OCI-LY3 (cell line): ENCODE results near the gene LAMC1.

ENCODE experiments used
- H2AFZ ChIP-seq: fragments of 200-600, 300-600 bp; shearing (Covaris generic); 2 replicates; pipeline ENCODE4 v1.6.0; 2014; ENCODE audit warnings: antibody characterized with exemption, low read depth, low read length
- H3K27ac ChIP-seq: fragments of 200-600, 300-600 bp; sonication (generic); 2 replicates; pipeline ENCODE4 v1.5.1; 2014; ENCODE audit warnings: mild to moderate bottlenecking, low read length, moderate library complexity, mixed read lengths
- H3K27me3 ChIP-seq: fragments of 200-600, 300-600 bp; sonication (generic); 2 replicates; pipeline ENCODE4 v1.6.1; 2014; ENCODE audit warnings: low read depth, low read length, mixed read lengths
- H3K36me3 ChIP-seq: fragments of 200-600, 300-600 bp; sonication (generic); replicated peaks from 2 replicates; pipeline ENCODE3; 2014; ENCODE audit warnings: low read depth, low read length, mixed read lengths
- H3K4me1 ChIP-seq: fragments of 300-600, 200-600 bp; sonication (generic); 2 replicates; pipeline ENCODE4 v1.6.1; 2014; ENCODE audit warnings: low read length, mixed read lengths
- H3K4me2 ChIP-seq: fragments of 200-600, 300-600 bp; sonication (generic); 2 replicates; pipeline ENCODE4 v1.6.1; 2014; ENCODE audit warnings: low read length, mixed read lengths
- H3K4me3 ChIP-seq: fragments of 300-600, 200-600 bp; sonication (generic); 2 replicates; pipeline ENCODE4 v1.5.1; 2014; ENCODE audit warnings: antibody characterized with exemption, mild to moderate bottlenecking, low read length, moderate library complexity
- H3K79me2 ChIP-seq: fragments of 300-600, 200-600 bp; shearing (Covaris generic); 2 replicates; pipeline ENCODE4 v1.6.1; 2014; ENCODE audit warnings: mild to moderate bottlenecking, low read length, mixed read lengths
- H3K9ac ChIP-seq: fragments of 300-600, 200-600 bp; shearing (Covaris generic); 2 replicates; pipeline ENCODE4 v1.6.0; 2014; ENCODE audit warnings: mild to moderate bottlenecking, low read length, moderate library complexity
- H3K9me3 ChIP-seq: fragments of 200-600, 300-600 bp; shearing (Covaris generic); 2 replicates; pipeline ENCODE4 v1.6.1; 2014; ENCODE audit warnings: low read length, mixed read lengths; ENCODE audit not compliant: insufficient read depth
- H4K20me1 ChIP-seq: fragments of 200-600, 300-600 bp; sonication (generic); 2 replicates; pipeline ENCODE4 v1.6.1; 2016; ENCODE audit warnings: low read length, mixed read lengths; ENCODE audit not compliant: insufficient read depth
- EZH2phosphoT487 ChIP-seq: fragments of 200-600 bp; shearing (Covaris generic); IDR thresholded peaks from 2 replicates; pipeline ENCODE4 v1.6.1; 2018; ENCODE audit warnings: antibody characterized with exemption, mixed run types, low read depth
- TF ChIP-seq, protein P1 (sequence below): fragments of 200-600, 300-600 bp; sonication (generic); IDR thresholded peaks from 2 replicates; pipeline ENCODE4 v1.5.1; 2014; ENCODE audit warnings: antibody characterized with exemption, low read length, low read depth

The LAMC1 gene

DNA sequence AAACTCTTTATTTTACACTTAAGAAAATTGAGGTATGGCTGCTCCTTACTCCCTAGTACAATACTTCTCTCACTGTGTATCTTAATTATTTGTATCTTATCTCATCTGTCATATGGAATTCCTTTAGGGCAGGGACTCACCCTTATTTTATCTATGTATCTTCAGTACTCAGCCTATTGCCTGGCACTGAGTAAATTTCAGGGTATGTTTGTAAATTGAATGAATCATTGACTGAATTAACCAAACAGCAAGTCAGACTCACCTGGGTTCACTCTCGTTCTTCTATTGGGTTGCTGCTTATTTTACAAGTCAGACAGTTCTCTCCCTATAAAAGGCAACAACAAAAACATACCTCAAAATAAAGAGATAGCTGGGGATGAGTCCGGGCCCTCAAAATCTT is 63.8 kb downstream of the LAMC1 start:
- H3K79me2 ChIP-seq = peaks cover 11% of the 10 kb centered on the region; the same call in 1 of the 2 replicates
- no peaks in the 10 kb centered on the region for H3K27me3 ChIP-seq
- no peak for TF ChIP-seq EZH2phosphoT487
- H3K4me2 ChIP-seq = no peak overlapping the region
- H4K20me1 ChIP-seq = peaks cover 6% of the 10 kb centered on the region; the same call in 1 of the 2 replicates
- H3K36me3 ChIP-seq = no peaks in the 10 kb centered on the region
- no peaks in the 10 kb centered on the region for H3K4me1 ChIP-seq
- H3K9me3 ChIP-seq = no peaks in the 10 kb centered on the region
- no peak overlapping the region for H2AFZ ChIP-seq
- H3K27ac ChIP-seq = no peak overlapping the region
- H3K9ac ChIP-seq = no peak overlapping the region
- no peak overlapping the region for H3K4me3 ChIP-seq

DNA sequence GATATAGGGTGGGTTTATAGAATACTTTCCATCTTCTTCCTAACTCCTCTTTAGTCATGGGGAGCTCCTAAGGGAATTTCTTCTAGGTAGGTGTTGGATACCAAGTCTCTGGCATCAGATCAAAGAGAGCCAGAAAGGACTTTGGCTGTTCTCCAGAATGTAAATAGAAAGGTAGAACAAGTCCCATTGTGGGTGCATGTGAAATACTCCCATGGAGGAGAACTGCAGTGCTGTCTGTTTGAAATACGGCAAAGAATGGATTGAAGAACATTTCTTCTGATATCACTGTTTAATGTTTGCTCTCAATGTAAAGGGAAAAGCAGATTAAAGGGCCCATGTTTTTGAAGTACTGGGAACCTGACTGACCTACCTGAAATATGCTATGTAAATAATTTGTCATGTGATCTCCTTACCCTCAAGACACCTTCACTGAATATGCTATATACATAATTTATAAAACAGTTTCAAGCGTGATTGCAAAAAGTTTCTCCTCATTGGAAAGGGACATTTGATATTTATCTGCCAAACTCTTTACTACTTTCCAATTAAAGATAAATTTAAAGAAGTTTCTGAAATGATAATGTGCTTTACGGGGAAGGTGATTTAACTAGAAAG is 65.9 kb downstream of the LAMC1 start:
- H3K79me2 ChIP-seq = 0 out of 2 replicates have a peak, but pooled peaks cover 4% of the 10 kb centered on the region
- peaks cover 2% of the 10 kb centered on the region for H3K4me1 ChIP-seq
- no peak overlapping the region for H3K4me2 ChIP-seq
- no peaks in the 10 kb centered on the region for H3K27me3 ChIP-seq
- no peak overlapping the region for H2AFZ ChIP-seq
- no peak overlapping the region for H3K27ac ChIP-seq
- peaks cover 11% of the 10 kb centered on the region; the same call in 1 of the 2 replicates for H4K20me1 ChIP-seq
- no peak overlapping the region for H3K4me3 ChIP-seq
- H3K9ac ChIP-seq = no peak overlapping the region
- no peak for TF ChIP-seq EZH2phosphoT487
- TF ChIP-seq, protein P1, sequence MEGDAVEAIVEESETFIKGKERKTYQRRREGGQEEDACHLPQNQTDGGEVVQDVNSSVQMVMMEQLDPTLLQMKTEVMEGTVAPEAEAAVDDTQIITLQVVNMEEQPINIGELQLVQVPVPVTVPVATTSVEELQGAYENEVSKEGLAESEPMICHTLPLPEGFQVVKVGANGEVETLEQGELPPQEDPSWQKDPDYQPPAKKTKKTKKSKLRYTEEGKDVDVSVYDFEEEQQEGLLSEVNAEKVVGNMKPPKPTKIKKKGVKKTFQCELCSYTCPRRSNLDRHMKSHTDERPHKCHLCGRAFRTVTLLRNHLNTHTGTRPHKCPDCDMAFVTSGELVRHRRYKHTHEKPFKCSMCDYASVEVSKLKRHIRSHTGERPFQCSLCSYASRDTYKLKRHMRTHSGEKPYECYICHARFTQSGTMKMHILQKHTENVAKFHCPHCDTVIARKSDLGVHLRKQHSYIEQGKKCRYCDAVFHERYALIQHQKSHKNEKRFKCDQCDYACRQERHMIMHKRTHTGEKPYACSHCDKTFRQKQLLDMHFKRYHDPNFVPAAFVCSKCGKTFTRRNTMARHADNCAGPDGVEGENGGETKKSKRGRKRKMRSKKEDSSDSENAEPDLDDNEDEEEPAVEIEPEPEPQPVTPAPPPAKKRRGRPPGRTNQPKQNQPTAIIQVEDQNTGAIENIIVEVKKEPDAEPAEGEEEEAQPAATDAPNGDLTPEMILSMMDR = no peak
- H3K9me3 ChIP-seq = no peaks in the 10 kb centered on the region
- no peaks in the 10 kb centered on the region for H3K36me3 ChIP-seq

DNA sequence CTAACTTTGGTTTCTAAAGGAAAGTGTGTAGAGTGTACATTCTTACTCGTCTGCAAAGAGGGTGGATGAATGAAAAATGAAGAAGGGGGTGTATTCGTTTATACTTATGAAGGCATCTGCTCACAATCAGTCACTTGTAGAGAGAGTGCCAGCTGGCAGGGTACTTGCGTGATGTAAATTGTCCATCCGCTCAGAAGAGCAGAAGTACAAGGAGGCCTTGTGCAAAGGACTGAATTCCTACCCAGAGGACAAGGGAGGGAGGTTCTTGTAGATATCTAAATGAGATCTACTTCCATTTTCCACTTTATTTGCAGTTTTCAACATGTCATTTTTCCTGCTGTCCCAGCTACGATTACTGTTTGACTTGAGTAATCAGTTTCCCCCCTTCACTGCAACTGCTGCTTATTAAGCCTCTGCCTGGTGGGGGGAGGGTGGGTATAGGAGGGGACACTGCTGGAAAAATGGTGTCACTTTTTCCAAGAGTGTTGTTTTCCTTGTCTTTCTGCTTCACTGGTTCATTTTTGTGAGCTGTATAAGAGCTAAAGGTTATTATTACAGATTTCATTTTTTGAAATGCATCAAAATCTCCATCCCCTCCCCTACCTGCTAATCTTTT is 67.3 kb downstream of the LAMC1 start:
- H3K36me3 ChIP-seq = no peaks in the 10 kb centered on the region
- H3K9ac ChIP-seq = no peak overlapping the region
- H4K20me1 ChIP-seq = peaks cover 12% of the 10 kb centered on the region; the same call in 1 of the 2 replicates
- H3K4me1 ChIP-seq = peaks cover 7% of the 10 kb centered on the region
- H3K79me2 ChIP-seq = 0 out of 2 replicates have a peak, but pooled peaks cover 4% of the 10 kb centered on the region
- no peak overlapping the region for H3K27ac ChIP-seq
- no peak for TF ChIP-seq EZH2phosphoT487
- TF ChIP-seq, protein P1 = no peak
- no peaks in the 10 kb centered on the region for H3K27me3 ChIP-seq
- H3K9me3 ChIP-seq = no peaks in the 10 kb centered on the region
- H3K4me2 ChIP-seq = no peak overlapping the region
- no peak overlapping the region for H3K4me3 ChIP-seq
- no peak overlapping the region for H2AFZ ChIP-seq

DNA sequence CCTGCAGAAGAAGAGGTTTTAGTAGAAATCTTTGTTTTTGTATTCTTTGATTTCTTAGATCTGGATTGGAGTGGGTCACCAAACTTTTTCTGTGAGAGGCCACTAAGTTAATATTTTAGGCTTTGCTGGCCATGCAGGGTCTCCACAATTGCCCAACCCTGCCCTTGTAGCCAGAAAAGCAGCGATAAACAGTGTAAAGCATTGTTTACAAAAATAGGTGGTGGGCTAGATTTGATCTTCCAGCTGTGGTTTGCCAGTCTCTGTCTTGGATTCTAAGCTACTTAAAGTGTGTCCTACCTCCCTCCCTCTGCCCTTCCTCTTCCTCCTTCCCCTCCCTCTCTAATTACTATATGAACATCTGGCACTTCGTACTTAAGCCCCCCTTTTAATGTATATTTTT is 68.0 kb downstream of the LAMC1 start:
- Histone ChIP-seq H3K4me2 (no peak overlapping the region), H2AFZ (no peak overlapping the region), H3K9me3 (no peaks in the 10 kb centered on the region), H3K27ac (no peak overlapping the region), H3K4me3 (no peak overlapping the region), H3K36me3 (no peaks in the 10 kb centered on the region), H4K20me1 (peaks cover 13% of the 10 kb centered on the region; the same call in 1 of the 2 replicates), H3K27me3 (no peaks in the 10 kb centered on the region), H3K79me2 (0 out of 2 replicates have a peak, but pooled peaks cover 4% of the 10 kb centered on the region), H3K4me1 (peaks cover 7% of the 10 kb centered on the region), H3K9ac (no peak overlapping the region)
- TF ChIP-seq EZH2phosphoT487 = no peak
- TF ChIP-seq, protein P1 = no peak
